ENCODE results near the gene NDUFS5.
"Not testable (repeated sequence)": the region's sequence is repeated elsewhere in the genome, so short reads cannot be mapped to it uniquely, and the experiment has no call there.

NDUFS5 gene

DNA sequence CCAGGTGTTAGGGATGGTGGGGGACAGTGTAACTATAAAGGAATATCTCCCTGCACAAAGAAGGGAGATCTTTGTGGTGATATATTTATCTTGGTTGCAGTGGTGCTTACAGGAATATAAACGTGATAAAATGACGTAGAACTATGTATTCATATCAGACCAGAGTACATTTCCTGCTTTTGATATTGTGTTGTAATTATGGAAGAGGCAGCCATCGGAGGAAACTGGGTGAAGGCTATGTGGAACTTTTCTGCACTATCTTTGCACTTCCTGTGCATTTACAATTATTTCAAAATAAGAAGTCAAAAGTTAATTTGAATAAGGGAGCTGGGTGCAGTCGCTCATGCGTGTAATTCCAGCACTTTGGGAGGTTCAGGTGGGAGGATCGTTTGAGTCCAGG lies 37.6 kb downstream of the NDUFS5 start:
- DNase-seq (ENCODE audit: low read depth, low spot score) = no peak

DNA sequence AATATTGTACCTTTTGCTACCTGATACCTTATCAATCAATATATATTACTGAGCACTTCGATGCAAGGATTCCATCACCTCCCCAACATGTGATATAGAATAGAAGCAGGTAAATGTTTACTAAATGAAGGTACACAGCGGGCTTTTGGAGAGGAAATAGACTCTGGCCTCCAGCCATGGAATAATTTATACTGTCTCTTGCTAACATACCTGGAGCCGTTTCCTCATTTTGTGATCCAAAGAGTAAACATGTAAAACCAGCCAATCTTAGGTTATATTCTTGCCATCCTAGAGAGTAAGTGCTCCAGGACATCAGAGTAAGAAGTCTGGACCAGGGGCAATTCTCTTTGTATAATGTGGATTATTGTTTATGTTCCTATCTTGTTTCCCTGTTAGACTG lies 39.4 kb downstream of the NDUFS5 start:
- no peak for DNase-seq (ENCODE audit: low read depth, low spot score)

- DNase-seq (ENCODE audit: low read depth, low spot score) = not testable (repeated sequence)
Measured at GRCh38 chr1:39068227-39068626, 42.1 kb downstream of the NDUFS5 start.

- not testable (repeated sequence) for DNase-seq (ENCODE audit: low read depth, low spot score)
Measured at GRCh38 chr1:39071557-39071956, 45.4 kb downstream of the NDUFS5 start.

GRCh38 chr1:39076127-39076798 lies 50.1 kb downstream of the NDUFS5 start:
- no peak for DNase-seq (ENCODE audit: low read depth, low spot score)

DNA sequence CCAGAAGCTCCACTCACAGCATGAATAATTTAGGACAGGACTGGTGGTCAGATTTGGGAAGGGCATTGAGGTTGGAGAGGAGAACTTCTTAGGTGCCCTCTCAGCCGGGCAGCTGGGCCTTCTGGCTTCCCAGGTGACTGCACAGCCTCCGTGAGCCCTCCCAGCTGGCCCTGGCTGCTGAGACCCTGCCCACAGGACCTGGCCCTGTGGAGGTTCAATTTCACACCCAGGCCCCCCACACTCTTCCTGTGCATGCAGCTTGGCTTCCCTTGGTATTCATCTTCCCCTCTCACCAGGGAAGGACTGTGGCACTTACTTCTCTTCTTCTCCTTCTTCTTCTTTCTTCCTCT lies 50.6 kb downstream of the NDUFS5 start:
- no peak for DNase-seq (ENCODE audit: low read depth, low spot score)

DNA sequence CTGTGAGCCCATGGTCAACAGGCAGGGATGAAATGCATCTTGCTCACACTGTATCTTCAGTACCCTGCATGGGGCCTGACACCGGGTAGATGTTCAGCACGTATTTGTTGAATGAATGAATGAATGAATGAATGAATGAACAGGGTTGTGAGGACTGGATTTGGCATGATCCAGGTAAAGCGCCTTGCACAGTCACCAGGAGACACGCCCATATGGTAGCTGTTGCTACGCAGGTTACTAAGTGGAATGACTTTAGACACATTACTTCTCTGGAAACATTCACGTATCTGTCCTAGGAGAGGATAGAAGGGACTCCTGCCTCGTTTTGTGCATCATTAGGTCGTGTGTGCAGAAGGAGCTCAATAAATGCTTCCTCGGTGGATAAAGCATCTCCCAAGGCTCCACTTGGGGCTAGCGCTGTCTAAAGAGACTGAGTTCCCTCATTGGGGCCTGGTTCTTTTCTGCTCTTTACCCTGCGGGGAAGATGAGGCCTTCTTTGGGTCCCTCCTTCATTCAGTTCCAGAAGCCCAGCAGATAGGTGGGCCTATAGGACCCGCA lies 54.2 kb downstream of the NDUFS5 start:
- no peak for DNase-seq (ENCODE audit: low read depth, low spot score)

DNA sequence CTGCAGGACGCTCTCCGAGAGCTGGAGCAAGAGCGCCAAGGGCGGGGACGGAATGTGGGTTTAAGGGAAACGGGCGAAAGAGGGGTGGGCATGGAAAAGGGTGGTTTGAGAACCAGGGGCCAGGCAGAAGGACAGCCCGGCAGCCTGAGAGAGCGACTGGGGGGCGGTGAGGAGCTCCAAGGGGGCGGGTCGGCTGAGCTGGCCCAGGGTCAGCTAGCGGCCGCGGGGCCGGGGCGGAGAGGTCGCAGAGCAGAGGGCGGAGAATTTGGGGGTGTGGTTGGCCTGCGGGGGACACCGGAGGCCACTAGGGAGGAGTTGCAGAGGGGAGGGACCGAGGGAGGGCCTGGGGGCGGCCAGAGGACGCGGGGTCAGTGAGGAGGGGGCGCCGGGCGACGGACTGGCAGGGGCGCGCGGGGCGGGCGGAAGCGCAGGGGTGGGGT lies 54.7 kb downstream of the NDUFS5 start:
- DNase-seq (ENCODE audit: low read depth, low spot score) = no peak

GRCh38 chr1:39081271-39082009 lies 55.3 kb downstream of the NDUFS5 start:
- no peak for DNase-seq (ENCODE audit: low read depth, low spot score)

DNA sequence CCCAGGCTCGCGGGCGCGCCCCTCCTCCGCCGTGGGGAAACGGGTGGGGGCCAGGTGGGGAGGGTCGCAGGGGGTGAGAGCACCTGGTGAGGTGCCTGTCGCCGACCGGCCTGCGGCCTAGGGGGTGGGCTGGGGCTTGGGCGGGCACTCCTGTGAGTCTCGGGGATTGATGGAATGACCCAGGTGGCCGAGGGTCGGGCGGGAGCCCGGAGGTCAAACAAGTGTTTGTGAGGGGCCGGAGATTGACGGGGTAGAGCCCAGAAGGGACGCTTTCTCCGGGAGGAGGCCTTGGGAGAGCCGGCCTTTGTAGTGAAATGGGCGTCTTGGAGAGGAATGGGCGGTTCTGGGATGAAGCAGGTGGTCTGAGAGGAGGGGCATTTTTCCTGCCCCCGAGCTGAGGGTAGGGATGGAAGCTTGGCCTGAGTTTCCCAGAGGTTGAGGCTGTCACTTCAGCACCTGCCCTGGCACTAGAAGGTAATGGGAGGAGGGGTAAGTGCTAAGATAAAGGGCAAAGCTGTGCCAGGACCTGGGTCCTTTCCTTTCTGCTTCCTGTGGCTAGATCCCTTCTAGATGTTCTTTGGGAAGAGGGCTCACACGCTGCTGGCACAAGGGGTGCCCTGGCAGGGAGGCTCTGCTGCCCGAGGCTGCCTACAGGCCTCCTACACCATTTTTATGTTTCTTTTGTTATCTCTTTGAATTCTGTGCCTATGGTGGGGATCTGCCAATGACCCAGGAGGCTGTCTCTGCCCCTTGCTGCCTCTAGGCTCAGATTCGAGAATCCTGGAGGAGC lies 56.1 kb downstream of the NDUFS5 start:
- DNase-seq (ENCODE audit: low read depth, low spot score) = no peak

- no peak for DNase-seq (ENCODE audit: low read depth, low spot score)
Measured at GRCh38 chr1:39082811-39083576, 56.8 kb downstream of the NDUFS5 start.

GRCh38 chr1:39084191-39084590 lies 58.0 kb downstream of the NDUFS5 start:
- DNase-seq (ENCODE audit: low read depth, low spot score) = no peak

Data from smooth muscle cell of the brain vasculature (primary cell).